HepG2 (cell line): ENCODE results near the gene ZNF628. TPM values are rescaled to one million over a fixed set of nuclear protein-coding genes. Genes with fewer than 3 reads are reported as not detected.

Experiments
- ATAC-seq: fragments of 200-7000 bp; cut with Tn5 transposase; 3 replicates; pipeline ENCODE4 v1.9.1; 2020; ENCODE audit warnings: mild to moderate bottlenecking, moderate library complexity
- BruUV-seq: library from RNA; stranded (reverse); fragments of 400-500 nt; replicated peaks from 2 replicates; lab custom pipeline; 2021; lab: Mats Ljungman, UMichigan
- CTCF ChIA-PET: fragments of 300-600 bp; formaldehyde crosslinking; extraction: SDS; loops from one replicate; lab custom pipeline; 2021; ENCODE audit warnings: low total read pairs, inconsistent platforms, low intra/inter-chr PET ratio; lab: Yijun Ruan, JAX
- POLR2A ChIA-PET: fragments of 350-600 bp; sonication (Branson Sonifier 250); formaldehyde crosslinking; loops from one replicate; lab custom pipeline; 2020; ENCODE audit warnings: antibody characterized with exemption, inconsistent platforms; lab: Yijun Ruan, JAX
- DNase-seq: peaks from one replicate; pipeline ENCODE4 v3.0.0-alpha.2; 2015; ENCODE audit warnings: low spot score
- FAIRE-seq: peaks from 3 replicates; lab custom pipeline; 2011; peaks lifted over from hg19 to GRCh38; lab: Jason Lieb, UNC
- H2AFZ ChIP-seq: one replicate; pipeline ENCODE4 v1.6.1; 2011; ENCODE audit warnings: low read length, inconsistent platforms
- H3K27ac ChIP-seq: fragments of 300-600 bp; 3 replicates; pipeline ENCODE4 v1.8.0; 2011; ENCODE audit warnings: mixed run types, mild to moderate bottlenecking, mixed read lengths, low read length, inconsistent platforms; ENCODE audit not compliant: insufficient read depth; ENCODE audit errors: extremely low read length
- H3K27me3 ChIP-seq, 2 experiments: fragments of 200-600 bp in 1 of 2; 2 replicates in 1 of 2; 3 replicates in 1 of 2; pipeline versions ENCODE4 v1.6.0 to v1.8.0; 2011; ENCODE audit warnings: low read length in 2 of 2, mild to moderate bottlenecking in 2 of 2, moderate library complexity in 2 of 2, inconsistent platforms in 1 of 2; ENCODE audit not compliant: insufficient read depth in 2 of 2, control insufficient read depth in 1 of 2
- H3K36me3 ChIP-seq, 2 experiments: fragments of 200-600 bp in 1 of 2; replicated peaks in 1 of 2; 2 replicates in 1 of 2; 3 replicates in 1 of 2; pipeline versions ENCODE4 v1.5.1 to v1.8.0; 2011; ENCODE audit warnings: low read length in 2 of 2, inconsistent platforms in 1 of 2; ENCODE audit not compliant: insufficient read depth in 2 of 2, control insufficient read depth in 1 of 2
- H3K4me1 ChIP-seq: 2 replicates; pipeline ENCODE4 v1.5.1; 2012; ENCODE audit warnings: low read length, inconsistent platforms; ENCODE audit not compliant: insufficient read depth
- H3K4me2 ChIP-seq: 2 replicates; pipeline ENCODE4 v1.6.0; 2011; ENCODE audit warnings: low read depth, low read length, inconsistent platforms
- H3K4me3 ChIP-seq, 3 experiments: fragments of 200-600 bp in 1 of 3; sonication (generic), shearing (Covaris generic) in 1 of 3; replicated peaks in 1 of 3; 2 replicates each; pipeline ENCODE4 v1.5.1; 2011 to 2016; ENCODE audit warnings: low read length in 3 of 3, inconsistent platforms in 2 of 3, low read depth in 2 of 3, mild to moderate bottlenecking in 2 of 3, control low read depth in 1 of 3, mixed read lengths in 1 of 3; ENCODE audit not compliant: insufficient read depth in 1 of 3
- H3K79me2 ChIP-seq: one replicate; pipeline ENCODE4 v1.6.1; 2011; ENCODE audit warnings: low read length, inconsistent platforms; ENCODE audit not compliant: insufficient read depth
- H3K9ac ChIP-seq: 2 replicates; pipeline ENCODE4 v1.6.0; 2011; ENCODE audit warnings: mild to moderate bottlenecking, low read depth, low read length, inconsistent platforms; ENCODE audit not compliant: insufficient read depth
- H3K9me3 ChIP-seq: 2 replicates; pipeline ENCODE4 v1.5.1; 2012; ENCODE audit warnings: mild to moderate bottlenecking, low read length
- H4K20me1 ChIP-seq: 2 replicates; pipeline ENCODE4 v1.6.0; 2011; ENCODE audit warnings: inconsistent platforms, mild to moderate bottlenecking, low read length, moderate library complexity; ENCODE audit not compliant: insufficient read depth
- ATAD3A ChIP-seq: sonication (generic); formaldehyde crosslinking; IDR thresholded peaks from 2 replicates; pipeline ENCODE4 v1.4.0; 2020; ENCODE audit warnings: missing genetic modification reagents
- MEIS2 ChIP-seq: sonication (generic); formaldehyde crosslinking; IDR thresholded peaks from 2 replicates; pipeline ENCODE4 v1.9.0; 2021; ENCODE audit warnings: mild to moderate bottlenecking, missing genetic modification reagents
- MYNN ChIP-seq: sonication (generic); formaldehyde crosslinking; IDR thresholded peaks from 2 replicates; pipeline ENCODE4 v1.4.0; 2020; ENCODE audit warnings: mild to moderate bottlenecking, low read depth, missing genetic modification reagents
- NR2C2 ChIP-seq: sonication (generic); formaldehyde crosslinking; IDR thresholded peaks from 2 replicates; pipeline ENCODE4 v1.4.0; 2020; ENCODE audit warnings: missing genetic modification reagents, mild to moderate bottlenecking, moderate library complexity, borderline replicate concordance
- PHB2 ChIP-seq: fragments of 450-650 bp; IDR thresholded peaks from 2 replicates; pipeline ENCODE4 v1.6.1; 2018; ENCODE audit not compliant: partially characterized antibody
- RCOR2 ChIP-seq: IDR thresholded peaks from 2 replicates; pipeline ENCODE4 v1.6.1; 2016; ENCODE audit warnings: missing biosample characterization, missing genetic modification reagents
- SP140L ChIP-seq: sonication (generic); formaldehyde crosslinking; IDR thresholded peaks from 2 replicates; pipeline ENCODE4 v1.4.0; 2020; ENCODE audit warnings: missing genetic modification reagents, borderline replicate concordance
- ZNF3 ChIP-seq: IDR thresholded peaks from 2 replicates; pipeline ENCODE4 v1.7.0; 2017; ENCODE audit warnings: inconsistent platforms
- ZNF510 ChIP-seq: sonication (generic); formaldehyde crosslinking; IDR thresholded peaks from 2 replicates; pipeline ENCODE4 v1.4.0; 2020; ENCODE audit warnings: low read depth, mild to moderate bottlenecking, missing genetic modification reagents
- WGBS: methylation state at CpG from one replicate; pipeline ENCODE4 v1.1.6; 2017; ENCODE audit warnings: low lambda C conversion rate; 5-methylcytosine and 5-hydroxymethylcytosine counted together
- in situ Hi-C: cut with HindIII; loops from 2 replicates; pipeline ENCODE4 v1.10.0; 2017; ENCODE audit warnings: low pct_unique_long_range_greater_than_20kb; ENCODE audit not compliant: extremely low pct_ligation_motif_present
- intact Hi-C: fragments of 100-400 bp; cut with micrococcal nuclease; formaldehyde crosslinking; loops from one replicate; pipeline ENCODE4 v1.10.0; 2022; ENCODE audit not compliant: unreplicated experiment
- polyA plus RNA-seq, 8 experiments: library from polyadenylated mRNA; depleted of rRNA in 3 of 8; stranded (reverse) in 7 of 8; unstranded in 1 of 8; fragments of >200 nt; fragmentation: Illumina TruSeq in 4 of 8; extraction: Trizol in 4 of 8; gene quantifications; 2 replicates each; pipeline versions ENCODE4 v1.2.1 to v1.2.3, GENCODE V29; 2011 to 2016; ENCODE audit warnings: low read depth in 4 of 8, missing spikeins in 1 of 8, mixed read lengths in 1 of 8; ENCODE audit not compliant: insufficient read depth in 1 of 8
- total RNA-seq, 5 experiments: library from RNA; depleted of rRNA; stranded (reverse); fragments of >200 nt; fragmentation: Illumina TruSeq; extraction: Trizol; gene quantifications; 2 replicates each; pipeline ENCODE4 v1.2.3, GENCODE V29; 2016; ENCODE audit warnings: low read depth in 1 of 5
- TF ChIP-seq, protein P1 (sequence below): IDR thresholded peaks from 2 replicates; pipeline ENCODE4 v1.6.1; 2016
- TF ChIP-seq, protein P2 (sequence below): sonication (generic); formaldehyde crosslinking; IDR thresholded peaks from 2 replicates; pipeline ENCODE4 v1.4.0; 2020; ENCODE audit warnings: missing genetic modification reagents, low read depth, mild to moderate bottlenecking, borderline replicate concordance
- TF ChIP-seq, protein P3 (sequence below): sonication (generic); formaldehyde crosslinking; IDR thresholded peaks from 2 replicates; pipeline ENCODE4 v1.9.0; 2022; ENCODE audit warnings: low read depth, missing genetic modification reagents
- TF ChIP-seq, protein P4 (sequence below): sonication (generic); formaldehyde crosslinking; IDR thresholded peaks from 2 replicates; pipeline ENCODE4 v1.4.0; 2020; ENCODE audit warnings: mild to moderate bottlenecking, missing genetic modification reagents
- TF ChIP-seq, protein P5 (sequence below): sonication (generic); formaldehyde crosslinking; IDR thresholded peaks from 2 replicates; pipeline ENCODE4 v1.4.0; 2020; ENCODE audit warnings: missing genetic modification reagents

ZNF628 gene
- total and polyA plus RNA-seq, 2 of the 13 experiments (the other 11 are each of a cell fraction or from before 2014, with no cell fraction given), result 0.54 to 1.2 TPM

DNA sequence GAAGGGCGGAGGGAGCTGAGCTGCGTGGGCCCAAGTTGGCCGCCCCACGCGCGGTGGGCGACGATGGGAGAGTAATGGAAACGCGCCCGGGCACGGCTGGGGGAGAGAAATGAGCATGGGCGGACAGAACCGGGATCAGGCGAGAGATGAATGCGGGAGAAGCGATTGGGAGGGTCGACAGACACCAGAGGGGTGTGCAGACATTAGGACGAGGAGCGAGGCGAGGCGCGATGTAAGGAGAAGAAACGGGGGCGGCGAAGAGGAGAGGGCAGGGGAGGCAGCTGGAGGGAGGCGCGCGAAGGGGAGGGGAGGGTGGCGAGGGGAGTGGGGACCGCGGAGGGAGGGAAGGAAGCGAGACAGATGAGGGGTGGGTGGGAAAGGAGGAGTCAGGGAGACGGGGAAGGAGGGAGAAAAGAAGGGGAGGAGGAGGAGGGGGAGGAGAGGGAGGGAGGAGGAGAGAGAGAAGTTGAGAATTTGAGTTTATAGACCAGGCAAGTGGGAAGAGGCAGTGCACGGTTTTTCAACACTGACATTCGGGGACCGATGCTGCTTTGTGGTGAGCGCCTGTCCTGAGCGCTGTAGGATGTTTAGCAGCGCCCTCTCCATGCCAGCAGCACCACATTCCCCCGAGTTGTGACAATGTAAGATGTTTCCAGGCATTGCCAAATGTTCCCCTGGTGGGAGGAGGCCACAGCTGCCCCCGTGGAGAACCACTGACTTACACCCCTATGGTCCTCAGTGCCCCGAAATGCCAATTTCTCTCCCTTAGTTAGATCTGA is 33.2 kb upstream of the ZNF628 start, which contains the start of gene SHISA7:
SHISA7 (minus strand) TSS at position 256 of the 779 bp plus-strand sequence. CDS start 437 bp downstream, outside the sequence.
- no peaks in the 10 kb centered on the region for H3K4me1 ChIP-seq
- in situ Hi-C loops (no loop called here), intact Hi-C loops (no loop called here)
- peaks cover 6 to 52% of the 10 kb centered on the region in 2 experiments; a peak in 4 of 5 replicates for H3K27me3 ChIP-seq
- BruUV-seq, result no TSS peak
- no peak within 1 kb of the TSS for H3K4me3 ChIP-seq
- POLR2A ChIA-PET, result no interaction called here
- ATAC-seq (no peak), FAIRE-seq (no peak), DNase-seq (no peak)
- H3K9ac ChIP-seq, result no peak within 1 kb of the TSS
- H3K36me3 ChIP-seq, result no peaks in the 10 kb centered on the region
- H4K20me1 ChIP-seq, result peaks cover 4% of the 10 kb centered on the region; the same call in 1 of the 2 replicates
- no peaks in the 10 kb centered on the region for H3K9me3 ChIP-seq
- no peak within 1 kb of the TSS for H2AFZ ChIP-seq
- H3K79me2 ChIP-seq, result no peaks in the 10 kb centered on the region
- H3K27ac ChIP-seq, result no peak within 1 kb of the TSS
- WGBS, result 29% methylated on average over 39 of the region's 43 CpGs
- no peak within 1 kb of the TSS for H3K4me2 ChIP-seq
- CTCF ChIA-PET, result no interaction called here
- TF ChIP-seq MEIS2 (CRISPR knock-in tag), result no peak
- TF ChIP-seq ZNF3 (CRISPR knock-in tag), result no peak
- no peak for TF ChIP-seq SP140L (CRISPR knock-in tag)
- TF ChIP-seq, protein P1, sequence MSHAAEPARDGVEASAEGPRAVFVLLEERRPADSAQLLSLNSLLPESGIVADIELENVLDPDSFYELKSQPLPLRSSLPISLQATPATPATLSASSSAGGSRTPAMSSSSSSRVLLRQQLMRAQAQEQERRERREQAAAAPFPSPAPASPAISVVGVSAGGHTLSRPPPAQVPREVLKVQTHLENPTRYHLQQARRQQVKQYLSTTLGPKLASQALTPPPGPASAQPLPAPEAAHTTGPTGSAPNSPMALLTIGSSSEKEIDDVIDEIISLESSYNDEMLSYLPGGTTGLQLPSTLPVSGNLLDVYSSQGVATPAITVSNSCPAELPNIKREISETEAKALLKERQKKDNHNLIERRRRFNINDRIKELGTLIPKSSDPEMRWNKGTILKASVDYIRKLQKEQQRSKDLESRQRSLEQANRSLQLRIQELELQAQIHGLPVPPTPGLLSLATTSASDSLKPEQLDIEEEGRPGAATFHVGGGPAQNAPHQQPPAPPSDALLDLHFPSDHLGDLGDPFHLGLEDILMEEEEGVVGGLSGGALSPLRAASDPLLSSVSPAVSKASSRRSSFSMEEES (CRISPR knock-in tag), result no peak
- no peak for TF ChIP-seq PHB2
- TF ChIP-seq, protein P2, sequence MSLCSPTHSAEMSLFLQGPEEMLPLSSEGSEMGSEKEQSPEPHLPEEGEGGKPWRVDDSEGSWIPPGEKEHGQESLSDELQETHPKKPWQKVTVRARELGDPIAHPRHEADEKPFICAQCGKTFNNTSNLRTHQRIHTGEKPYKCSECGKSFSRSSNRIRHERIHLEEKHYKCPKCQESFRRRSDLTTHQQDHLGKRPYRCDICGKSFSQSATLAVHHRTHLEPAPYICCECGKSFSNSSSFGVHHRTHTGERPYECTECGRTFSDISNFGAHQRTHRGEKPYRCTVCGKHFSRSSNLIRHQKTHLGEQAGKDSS (CRISPR knock-in tag), result no peak
- no peak for TF ChIP-seq MYNN (CRISPR knock-in tag)
- TF ChIP-seq ATAD3A (CRISPR knock-in tag), result no peak
- TF ChIP-seq RCOR2 (CRISPR knock-in tag), result no peak
- TF ChIP-seq NR2C2 (CRISPR knock-in tag), result no peak
- TF ChIP-seq, protein P3, sequence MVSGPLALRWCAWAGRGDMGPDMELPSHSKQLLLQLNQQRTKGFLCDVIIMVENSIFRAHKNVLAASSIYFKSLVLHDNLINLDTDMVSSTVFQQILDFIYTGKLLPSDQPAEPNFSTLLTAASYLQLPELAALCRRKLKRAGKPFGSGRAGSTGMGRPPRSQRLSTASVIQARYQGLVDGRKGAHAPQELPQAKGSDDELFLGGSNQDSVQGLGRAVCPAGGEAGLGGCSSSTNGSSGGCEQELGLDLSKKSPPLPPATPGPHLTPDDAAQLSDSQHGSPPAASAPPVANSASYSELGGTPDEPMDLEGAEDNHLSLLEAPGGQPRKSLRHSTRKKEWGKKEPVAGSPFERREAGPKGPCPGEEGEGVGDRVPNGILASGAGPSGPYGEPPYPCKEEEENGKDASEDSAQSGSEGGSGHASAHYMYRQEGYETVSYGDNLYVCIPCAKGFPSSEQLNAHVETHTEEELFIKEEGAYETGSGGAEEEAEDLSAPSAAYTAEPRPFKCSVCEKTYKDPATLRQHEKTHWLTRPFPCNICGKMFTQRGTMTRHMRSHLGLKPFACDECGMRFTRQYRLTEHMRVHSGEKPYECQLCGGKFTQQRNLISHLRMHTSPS (CRISPR knock-in tag), result no peak
- TF ChIP-seq ZNF510 (CRISPR knock-in tag), result no peak
- TF ChIP-seq, protein P4, sequence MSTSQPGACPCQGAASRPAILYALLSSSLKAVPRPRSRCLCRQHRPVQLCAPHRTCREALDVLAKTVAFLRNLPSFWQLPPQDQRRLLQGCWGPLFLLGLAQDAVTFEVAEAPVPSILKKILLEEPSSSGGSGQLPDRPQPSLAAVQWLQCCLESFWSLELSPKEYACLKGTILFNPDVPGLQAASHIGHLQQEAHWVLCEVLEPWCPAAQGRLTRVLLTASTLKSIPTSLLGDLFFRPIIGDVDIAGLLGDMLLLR (CRISPR knock-in tag), result no peak
- TF ChIP-seq, protein P5, sequence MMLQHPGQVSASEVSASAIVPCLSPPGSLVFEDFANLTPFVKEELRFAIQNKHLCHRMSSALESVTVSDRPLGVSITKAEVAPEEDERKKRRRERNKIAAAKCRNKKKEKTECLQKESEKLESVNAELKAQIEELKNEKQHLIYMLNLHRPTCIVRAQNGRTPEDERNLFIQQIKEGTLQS (CRISPR knock-in tag), result no peak
